ENCODE data around the gene FNDC8. TPM values are rescaled to one million over a fixed set of nuclear protein-coding genes. Genes with fewer than 3 reads are reported as not detected.

FNDC8 gene
- total and polyA plus RNA-seq, 2 of the 4 experiments (the other 2 are of a cell fraction) = not detected

DNA sequence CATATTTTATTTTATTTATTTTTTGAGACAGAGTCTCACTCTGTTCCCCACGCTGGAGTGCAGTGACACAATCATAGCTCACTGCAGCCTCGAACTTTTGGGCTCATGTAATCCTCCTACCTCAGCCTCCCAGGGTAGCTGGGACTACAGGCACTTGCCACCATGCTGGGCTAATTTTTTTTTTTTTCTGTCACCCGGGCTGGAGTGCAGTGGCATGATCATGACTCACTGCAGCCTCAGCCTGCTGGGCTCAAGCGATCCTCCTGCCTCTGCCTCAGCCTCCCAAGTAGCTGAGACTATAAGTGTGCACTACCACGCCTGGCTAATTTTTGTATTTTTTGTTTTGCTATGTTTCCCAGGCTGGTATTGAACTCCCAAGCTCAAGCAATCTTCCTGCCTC, 43.3 kb downstream of the FNDC8 start:
- WGBS, 2 experiments (ENCODE audit: extremely low coverage in 2 of 2, insufficient read length in 1 of 2) = 50% methylated on average over 1 of the region's 5 CpGs; no CpG with 5 or more reads in 1 of the 2 experiments
- CTCF ChIA-PET = no interaction called here

More for the DNA sequence above, 43.3 kb downstream of the FNDC8 start:
- no peak overlapping the region for H4K8ac ChIP-seq (ENCODE audit: low read depth in 2 of 2, low read length in 2 of 2)
- no peak overlapping the region for H4K5ac ChIP-seq (ENCODE audit: low read depth, low read length)
- no peak for ATAC-seq (ENCODE audit: low read depth)
- no peak overlapping the region for H3K4me2 ChIP-seq (ENCODE audit: low read depth, low read length)
- H3K18ac ChIP-seq (ENCODE audit: low read depth, low read length) = no peak overlapping the region
- H2AK5ac ChIP-seq (ENCODE audit: low read depth, low read length) = no peak overlapping the region
- H3K27me3 ChIP-seq (ENCODE audit: control insufficient read depth, insufficient read depth, low read length) = peaks cover 23% of the 10 kb centered on the region
- H3K4me3 ChIP-seq (ENCODE audit: insufficient read depth, low read depth, low read length) = no peak overlapping the region
- H2BK15ac ChIP-seq (ENCODE audit: low read depth, low read length) = no peak overlapping the region
- POLR2A ChIA-PET (ENCODE audit: unreplicated experiment) = no interaction called here
- dilution Hi-C loops (cut with HindIII; ENCODE audit: low sequenced_read_pairs, unreplicated experiment) = no loop called here
- H2AFZ ChIP-seq (replicated peaks; ENCODE audit: low read length, poor library complexity) = no peak overlapping the region
- no peak overlapping the region for H3K14ac ChIP-seq (replicated peaks; ENCODE audit: low read depth, low read length)
- in situ Hi-C loops (cut with MboI; ENCODE audit: low sequenced_read_pairs) = loop anchor here (5.0 kb wide), 1 partner anchor 373 kb away; the partner anchor contains the start of gene SLFN12L
- intact Hi-C loops (cut with micrococcal nuclease) = no loop called here
- no peak overlapping the region for H3K23ac ChIP-seq (ENCODE audit: low read depth, low read length)
- H3K56ac ChIP-seq (ENCODE audit: extremely low read depth, insufficient read depth, low read length) = no peak overlapping the region
- H3K36me3 ChIP-seq (ENCODE audit: control insufficient read depth, insufficient read depth, low read length) = no peaks in the 10 kb centered on the region
- TF ChIP-seq MXI1 (IDR thresholded peaks at IDR 0.05; ENCODE audit: borderline replicate concordance, low read depth, low read length) (no peak), MAFK (IDR thresholded peaks at IDR 0.05; ENCODE audit: low read depth, low read length) (no peak), NFE2L2 (IDR thresholded peaks at IDR 0.05; ENCODE audit: low read depth, low read length) (no peak), CHD1 (IDR thresholded peaks at IDR 0.05; ENCODE audit: low read depth, low read length) (no peak), MAZ (IDR thresholded peaks at IDR 0.05; ENCODE audit: borderline replicate concordance, low read depth, low read length) (no peak), POLR2A (IDR thresholded peaks at IDR 0.05; ENCODE audit: low read depth, low read length) (no peak), SMC3 (IDR thresholded peaks at IDR 0.05; ENCODE audit: low read depth, low read length) (no peak), FOS (IDR thresholded peaks at IDR 0.05; ENCODE audit: low read depth, low read length) (no peak), RAD21 (IDR thresholded peaks at IDR 0.05; ENCODE audit: low read length) (no peak), USF2 (IDR thresholded peaks at IDR 0.05; ENCODE audit: low read depth, low read length) (no peak)
- TF ChIP-seq, protein P1, sequence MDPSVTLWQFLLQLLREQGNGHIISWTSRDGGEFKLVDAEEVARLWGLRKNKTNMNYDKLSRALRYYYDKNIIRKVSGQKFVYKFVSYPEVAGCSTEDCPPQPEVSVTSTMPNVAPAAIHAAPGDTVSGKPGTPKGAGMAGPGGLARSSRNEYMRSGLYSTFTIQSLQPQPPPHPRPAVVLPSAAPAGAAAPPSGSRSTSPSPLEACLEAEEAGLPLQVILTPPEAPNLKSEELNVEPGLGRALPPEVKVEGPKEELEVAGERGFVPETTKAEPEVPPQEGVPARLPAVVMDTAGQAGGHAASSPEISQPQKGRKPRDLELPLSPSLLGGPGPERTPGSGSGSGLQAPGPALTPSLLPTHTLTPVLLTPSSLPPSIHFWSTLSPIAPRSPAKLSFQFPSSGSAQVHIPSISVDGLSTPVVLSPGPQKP (IDR thresholded peaks at IDR 0.05; ENCODE audit: borderline replicate concordance, low read depth, low read length) = no peak
- H2AK9ac ChIP-seq (replicated peaks; ENCODE audit: low read depth, low read length, poor library complexity) = no peak overlapping the region
- no peak overlapping the region for H4K91ac ChIP-seq (ENCODE audit: insufficient read depth, low read depth, low read length)
- no peak for DNase-seq
- H3K4me1 ChIP-seq (ENCODE audit: control insufficient read depth, insufficient read depth, low read length) = peaks cover 4% of the 10 kb centered on the region; the same call in 1 of the 2 replicates
- no peak overlapping the region for H3K4ac ChIP-seq (ENCODE audit: low read depth, low read length)
- no peak overlapping the region for H3K27ac ChIP-seq (ENCODE audit: insufficient read depth, low read length)
- BruUV-seq (replicated peaks) = no TSS peak
- H4K20me1 ChIP-seq (ENCODE audit: insufficient read depth, low read length) = no peaks in the 10 kb centered on the region
- no peak overlapping the region for H2BK5ac ChIP-seq (ENCODE audit: low read depth, low read length, poor library complexity, severe bottlenecking)
- H2BK20ac ChIP-seq (ENCODE audit: low read depth, low read length) = no peak overlapping the region
- 0 out of 2 replicates have a peak, but pooled peaks cover 5% of the 10 kb centered on the region for H3K9me1 ChIP-seq (ENCODE audit: insufficient read depth, low read length)
- no peak overlapping the region for H2BK120ac ChIP-seq (ENCODE audit: low read depth, low read length)
- H3K9ac ChIP-seq (ENCODE audit: low read depth, low read length) = no peak overlapping the region
- no peaks in the 10 kb centered on the region for H3K9me3 ChIP-seq (ENCODE audit: control insufficient read depth, insufficient read depth, low read length)
- no peaks in the 10 kb centered on the region for H3K79me1 ChIP-seq (ENCODE audit: low read depth in 1 of 2, low read length in 2 of 2)
